PC-9 (cell line): ENCODE data around the gene CDK2AP2.

Experiments used
- CTCF ChIP-seq: fragments of 200-600 bp; sonication (generic); conservative IDR thresholded peaks from 2 replicates; pipeline ENCODE4 v1.6.1; 2017; ENCODE audit warnings: mixed run types, antibody characterized with exemption, mild to moderate bottlenecking, moderate library complexity
- EZH2 ChIP-seq: fragments of 200-600 bp; sonication (generic); IDR thresholded peaks from 2 replicates; pipeline ENCODE4 v1.8.0; 2017; ENCODE audit warnings: antibody characterized with exemption, low read depth

DNA sequence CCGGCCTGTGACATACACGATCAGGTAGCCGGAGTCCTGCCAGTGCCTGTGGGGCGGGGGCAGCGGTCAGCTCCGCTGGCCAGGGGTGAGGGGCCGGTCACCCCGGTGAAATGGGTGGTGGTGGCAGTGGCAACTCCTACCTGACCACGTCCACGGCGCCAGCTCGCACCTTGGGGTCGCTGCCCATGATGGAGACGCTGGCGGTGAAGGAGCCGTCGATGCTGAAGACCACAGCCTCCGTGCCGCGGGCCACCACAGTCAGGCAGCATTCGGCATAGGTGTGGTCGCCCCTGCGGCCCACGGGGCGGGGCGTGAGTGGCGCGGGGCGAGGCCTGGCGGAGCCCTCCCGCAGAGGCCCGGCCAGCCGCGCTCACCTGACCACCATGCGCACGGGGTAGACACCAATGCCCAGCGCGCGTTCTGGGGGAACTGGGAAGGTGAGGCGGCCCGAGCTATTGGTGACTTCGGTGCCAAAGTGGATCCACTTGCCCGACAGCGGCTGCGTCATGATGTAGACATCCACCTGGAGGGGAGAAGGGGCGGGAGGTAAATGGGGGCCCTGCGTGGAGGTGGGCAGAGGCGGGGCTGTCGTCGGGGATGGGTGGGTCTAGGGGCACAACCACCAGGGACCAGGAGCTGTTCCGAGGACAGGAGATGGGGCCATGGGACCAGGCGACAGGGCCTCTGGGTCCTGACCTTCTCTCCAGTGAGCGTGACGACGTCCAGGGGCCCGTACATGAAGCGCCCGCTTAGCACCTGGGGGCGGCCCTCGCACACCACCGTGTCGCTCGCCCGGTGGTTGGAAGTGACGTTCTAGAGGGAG, 14.2 kb downstream of the CDK2AP2 start:
- TF ChIP-seq CTCF, result no peak
- TF ChIP-seq EZH2, result no peak
